ENCODE results near the gene USP4. TPM values are rescaled to one million over a fixed set of nuclear protein-coding genes. Genes with fewer than 3 reads are reported as not detected.

USP4 gene
- total and polyA plus RNA-seq, 2 experiments from 2014 or later, result 20.1 to 26.5 TPM

GRCh38 chr3:49298511-49298910 lies 41.3 kb downstream of the USP4 start:
- DNase-seq (ENCODE audit: low spot score), result no peak
- no peaks in the 10 kb centered on the region for H3K4me1 ChIP-seq (ENCODE audit: insufficient read depth)
- no peaks in the 10 kb centered on the region for H3K9me2 ChIP-seq (replicated peaks; ENCODE audit: insufficient read depth)
- H3K4me2 ChIP-seq, result no peak overlapping the region
- H3K36me3 ChIP-seq (replicated peaks; ENCODE audit: insufficient read depth, low read depth), result no peaks in the 10 kb centered on the region
- H3K79me2 ChIP-seq, result no peaks in the 10 kb centered on the region
- no peaks in the 10 kb centered on the region for H3K27me3 ChIP-seq
- H2AFZ ChIP-seq, result no peak overlapping the region
- H3K27ac ChIP-seq, result no peak overlapping the region
- WGBS (ENCODE audit: low lambda C conversion rate, missing lambda C conversion rate), result 92% methylated on average over 7 of the region's 7 CpGs
- H3K4me3 ChIP-seq, result no peak overlapping the region
- TF ChIP-seq EZH2phosphoT487 (IDR thresholded peaks at IDR 0.05; ENCODE audit: low read depth, severe bottlenecking, unreplicated experiment) (no peak), EZH2 (IDR thresholded peaks at IDR 0.05; ENCODE audit: borderline replicate concordance) (no peak), CTCF (IDR thresholded peaks at IDR 0.05; ENCODE audit: poor library complexity) (no peak)
- H3K9me3 ChIP-seq (ENCODE audit: low read depth), result no peaks in the 10 kb centered on the region
- no peaks in the 10 kb centered on the region for H4K20me1 ChIP-seq (ENCODE audit: insufficient read depth, poor library complexity, severe bottlenecking)

GRCh38 chr3:49296781-49297411 lies 43.0 kb downstream of the USP4 start:
- Histone ChIP-seq H4K20me1 (ENCODE audit: insufficient read depth, poor library complexity, severe bottlenecking) (no peaks in the 10 kb centered on the region), H3K4me2 (no peak overlapping the region), H2AFZ (no peak overlapping the region), H3K4me1 (ENCODE audit: insufficient read depth) (no peaks in the 10 kb centered on the region), H3K79me2 (no peaks in the 10 kb centered on the region), H3K4me3 (no peak overlapping the region), H3K27me3 (no peaks in the 10 kb centered on the region), H3K9me3 (ENCODE audit: low read depth) (no peaks in the 10 kb centered on the region), H3K27ac (no peak overlapping the region), H3K36me3 (replicated peaks; ENCODE audit: insufficient read depth, low read depth) (no peaks in the 10 kb centered on the region), H3K9me2 (replicated peaks; ENCODE audit: insufficient read depth) (no peaks in the 10 kb centered on the region)
- WGBS (ENCODE audit: low lambda C conversion rate, missing lambda C conversion rate), result 100% methylated on average over 2 of the region's 2 CpGs
- DNase-seq (ENCODE audit: low spot score), result no peak
- no peak for TF ChIP-seq CTCF (IDR thresholded peaks at IDR 0.05; ENCODE audit: poor library complexity)
- TF ChIP-seq EZH2 (IDR thresholded peaks at IDR 0.05; ENCODE audit: borderline replicate concordance), result no peak
- no peak for TF ChIP-seq EZH2phosphoT487 (IDR thresholded peaks at IDR 0.05; ENCODE audit: low read depth, severe bottlenecking, unreplicated experiment)

GRCh38 chr3:49295489-49296058 lies 44.3 kb downstream of the USP4 start:
- Histone ChIP-seq H3K36me3 (replicated peaks; ENCODE audit: insufficient read depth, low read depth) (no peaks in the 10 kb centered on the region), H3K9me2 (replicated peaks; ENCODE audit: insufficient read depth) (no peaks in the 10 kb centered on the region), H3K27ac (no peak overlapping the region), H3K79me2 (no peaks in the 10 kb centered on the region), H3K27me3 (no peaks in the 10 kb centered on the region), H4K20me1 (ENCODE audit: insufficient read depth, poor library complexity, severe bottlenecking) (no peaks in the 10 kb centered on the region), H3K9me3 (ENCODE audit: low read depth) (no peaks in the 10 kb centered on the region), H2AFZ (no peak overlapping the region), H3K4me1 (ENCODE audit: insufficient read depth) (no peaks in the 10 kb centered on the region), H3K4me2 (no peak overlapping the region), H3K4me3 (no peak overlapping the region)
- 93% methylated on average over 11 of the region's 11 CpGs for WGBS (ENCODE audit: low lambda C conversion rate, missing lambda C conversion rate)
- no peak for DNase-seq (ENCODE audit: low spot score)
- TF ChIP-seq EZH2phosphoT487 (IDR thresholded peaks at IDR 0.05; ENCODE audit: low read depth, severe bottlenecking, unreplicated experiment) (no peak), CTCF (IDR thresholded peaks at IDR 0.05; ENCODE audit: poor library complexity) (peak; percentile 55)
